ENCODE measurements around the gene FBXO39. TPM values are rescaled to one million over a fixed set of nuclear protein-coding genes. Genes with fewer than 3 reads are reported as not detected.

Gene FBXO39
- total RNA-seq, 2 donors from 2014 or later, result 2.5 to 3.6 TPM

DNA sequence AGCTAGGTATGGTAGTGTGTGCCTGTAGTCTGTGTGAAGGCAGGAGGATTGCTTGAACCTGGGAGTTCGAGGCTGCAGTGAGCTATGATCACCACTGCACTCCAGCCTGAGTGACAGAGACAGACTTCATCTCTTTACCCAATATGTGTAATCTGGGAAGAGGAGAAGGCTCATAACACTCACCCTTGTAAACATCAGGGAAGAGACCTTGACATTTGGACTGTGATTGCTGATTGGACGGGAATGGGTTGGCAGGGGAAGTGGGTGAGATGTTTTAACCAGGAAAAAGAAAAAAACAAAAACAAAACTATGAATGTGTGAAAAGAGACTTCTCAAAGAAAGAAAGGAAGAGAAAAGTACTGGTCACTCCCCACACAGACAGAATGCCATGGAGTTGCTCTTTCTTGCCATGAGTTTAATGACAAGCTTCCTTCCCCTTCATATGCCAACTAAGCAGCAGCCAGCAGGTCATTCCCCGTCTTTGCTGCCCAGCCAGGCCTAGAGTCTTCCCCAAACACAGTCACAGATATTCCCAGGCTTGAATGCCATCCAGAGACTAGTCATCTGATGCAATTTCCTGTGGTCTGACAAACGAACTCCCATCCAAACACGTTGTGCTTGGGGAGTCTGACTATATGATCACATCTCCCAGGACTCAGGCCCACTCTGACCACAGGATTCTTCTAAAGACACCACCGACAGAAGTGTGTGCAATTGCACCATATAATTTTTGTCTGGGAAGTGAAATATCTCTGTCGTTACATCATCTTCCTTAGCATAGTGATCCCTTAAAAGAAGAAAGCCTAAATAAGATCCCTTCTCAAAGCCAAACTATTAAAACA is 23.7 kb upstream of the FBXO39 start:
- no peak for TF ChIP-seq POLR2AphosphoS5 (IDR thresholded peaks at IDR 0.05)
- TF ChIP-seq, protein P1, sequence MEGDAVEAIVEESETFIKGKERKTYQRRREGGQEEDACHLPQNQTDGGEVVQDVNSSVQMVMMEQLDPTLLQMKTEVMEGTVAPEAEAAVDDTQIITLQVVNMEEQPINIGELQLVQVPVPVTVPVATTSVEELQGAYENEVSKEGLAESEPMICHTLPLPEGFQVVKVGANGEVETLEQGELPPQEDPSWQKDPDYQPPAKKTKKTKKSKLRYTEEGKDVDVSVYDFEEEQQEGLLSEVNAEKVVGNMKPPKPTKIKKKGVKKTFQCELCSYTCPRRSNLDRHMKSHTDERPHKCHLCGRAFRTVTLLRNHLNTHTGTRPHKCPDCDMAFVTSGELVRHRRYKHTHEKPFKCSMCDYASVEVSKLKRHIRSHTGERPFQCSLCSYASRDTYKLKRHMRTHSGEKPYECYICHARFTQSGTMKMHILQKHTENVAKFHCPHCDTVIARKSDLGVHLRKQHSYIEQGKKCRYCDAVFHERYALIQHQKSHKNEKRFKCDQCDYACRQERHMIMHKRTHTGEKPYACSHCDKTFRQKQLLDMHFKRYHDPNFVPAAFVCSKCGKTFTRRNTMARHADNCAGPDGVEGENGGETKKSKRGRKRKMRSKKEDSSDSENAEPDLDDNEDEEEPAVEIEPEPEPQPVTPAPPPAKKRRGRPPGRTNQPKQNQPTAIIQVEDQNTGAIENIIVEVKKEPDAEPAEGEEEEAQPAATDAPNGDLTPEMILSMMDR (IDR thresholded peaks at IDR 0.05), result no peak
- TF ChIP-seq POLR2A (IDR thresholded peaks at IDR 0.05), result no peak
- intact Hi-C loops (cut with DNase I), result no loop called here
- no peaks in the 10 kb centered on the region for H3K27me3 ChIP-seq (replicated peaks; ENCODE audit: insufficient read depth)
- no peaks in the 10 kb centered on the region for H3K36me3 ChIP-seq
- no peak overlapping the region for H3K4me3 ChIP-seq
- no peaks in the 10 kb centered on the region for H3K4me1 ChIP-seq (replicated peaks)
- H3K9me3 ChIP-seq, result no peaks in the 10 kb centered on the region
- DNase-seq (ENCODE audit: low spot score), result no peak
- WGBS, result 56% methylated on average over 7 of the region's 7 CpGs
- peak overlapping the region; percentile 21 to 37 for H3K27ac ChIP-seq

DNA sequence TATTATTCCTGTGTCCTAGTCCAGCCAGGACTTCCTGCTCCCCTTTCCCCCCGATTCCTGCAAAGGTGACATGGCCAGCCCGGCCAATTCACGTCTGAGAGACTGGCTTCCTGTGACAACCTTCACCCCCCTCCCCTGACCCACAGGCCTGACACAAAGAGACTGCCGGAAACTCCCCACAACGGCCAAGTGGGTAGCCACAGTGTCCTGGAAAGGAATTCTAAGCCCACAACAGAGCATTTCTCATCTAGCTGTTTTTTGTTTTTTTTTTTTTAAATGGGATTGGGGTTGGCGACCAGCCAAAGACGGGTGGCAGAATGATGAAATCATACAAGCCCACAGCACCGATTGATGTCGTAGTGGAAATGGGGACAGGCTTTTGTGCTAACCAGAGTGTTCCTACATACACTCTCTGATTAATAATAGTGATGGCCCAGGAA is 23.0 kb upstream of the FBXO39 start:
- intact Hi-C loops (cut with DNase I), result no loop called here
- no peak for DNase-seq (ENCODE audit: low spot score)
- no peaks in the 10 kb centered on the region for H3K36me3 ChIP-seq
- H3K9me3 ChIP-seq, result no peaks in the 10 kb centered on the region
- H3K27ac ChIP-seq, result peak overlapping the region; percentile 21 to 37
- no peaks in the 10 kb centered on the region for H3K4me1 ChIP-seq (replicated peaks)
- WGBS, result 14% methylated on average over 9 of the region's 9 CpGs
- H3K4me3 ChIP-seq, result no peak overlapping the region
- TF ChIP-seq POLR2AphosphoS5 (IDR thresholded peaks at IDR 0.05), result peak; percentile 4
- no peak for TF ChIP-seq POLR2A (IDR thresholded peaks at IDR 0.05)
- no peaks in the 10 kb centered on the region for H3K27me3 ChIP-seq (replicated peaks; ENCODE audit: insufficient read depth)

DNA sequence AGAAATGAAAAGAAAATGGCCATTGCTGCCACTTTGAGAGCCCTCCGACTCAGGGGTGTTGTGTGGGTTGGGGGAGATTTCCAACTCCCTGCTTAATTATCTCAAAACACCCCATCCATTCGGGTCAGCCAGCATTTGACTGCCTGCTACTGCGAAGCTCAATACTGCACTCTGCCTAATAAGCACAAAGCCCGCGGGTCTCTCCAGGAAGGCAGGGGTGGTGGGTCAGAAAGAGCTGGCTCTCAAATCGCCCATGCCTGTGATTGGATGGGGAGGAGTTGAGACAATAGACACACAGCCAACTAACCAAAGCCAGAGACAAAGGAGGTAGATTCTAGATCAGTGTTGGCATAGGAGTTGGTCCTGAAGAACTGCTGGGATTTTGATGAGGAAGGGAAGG is 22.5 kb upstream of the FBXO39 start:
- Histone ChIP-seq H3K27me3 (replicated peaks; ENCODE audit: insufficient read depth) (no peaks in the 10 kb centered on the region), H3K4me1 (replicated peaks) (no peaks in the 10 kb centered on the region), H3K9me3 (no peaks in the 10 kb centered on the region), H3K27ac (peak overlapping the region in 1 of 2 donors; percentile 21), H3K4me3 (no peak overlapping the region), H3K36me3 (no peaks in the 10 kb centered on the region)
- intact Hi-C loops (cut with DNase I), result no loop called here
- no peak for DNase-seq (ENCODE audit: low spot score)
- TF ChIP-seq, protein P1 (IDR thresholded peaks at IDR 0.05), result no peak
- TF ChIP-seq POLR2A (IDR thresholded peaks at IDR 0.05) (no peak), POLR2AphosphoS5 (IDR thresholded peaks at IDR 0.05) (no peak)
- WGBS, result 72% methylated on average over 6 of the region's 6 CpGs

DNA sequence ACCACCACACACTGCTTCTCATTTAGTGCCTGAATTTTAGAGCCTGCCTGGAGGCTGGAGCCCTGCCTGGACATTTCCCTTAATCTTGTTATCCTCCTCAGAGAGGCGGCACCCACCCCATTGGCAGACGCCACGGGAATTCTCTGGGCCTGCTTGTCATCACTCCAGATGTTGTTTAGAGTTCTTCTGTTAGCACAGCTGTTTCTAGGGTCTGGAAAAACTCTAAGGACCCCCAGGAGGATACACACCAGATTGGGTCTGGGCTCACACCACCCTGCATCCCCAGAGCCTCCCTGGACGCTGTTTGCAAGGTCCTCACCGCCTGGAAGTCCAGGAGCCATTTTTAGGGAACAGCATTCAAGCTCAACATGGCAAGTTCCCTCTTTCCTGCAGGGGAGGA is 20.7 kb upstream of the FBXO39 start:
- no peak for DNase-seq (ENCODE audit: low spot score)
- TF ChIP-seq POLR2AphosphoS5 (IDR thresholded peaks at IDR 0.05) (no peak), POLR2A (IDR thresholded peaks at IDR 0.05) (no peak)
- TF ChIP-seq, protein P1 (IDR thresholded peaks at IDR 0.05), result no peak
- Histone ChIP-seq H3K27ac (peak overlapping the region; percentile 71 to 76), H3K9me3 (no peaks in the 10 kb centered on the region), H3K36me3 (no peaks in the 10 kb centered on the region), H3K4me3 (peak overlapping the region; percentile 25 to 33), H3K27me3 (replicated peaks; ENCODE audit: insufficient read depth) (no peaks in the 10 kb centered on the region), H3K4me1 (replicated peaks) (no peaks in the 10 kb centered on the region)
- WGBS, result 69% methylated on average over 5 of the region's 5 CpGs
- intact Hi-C loops (cut with DNase I), result no loop called here

DNA sequence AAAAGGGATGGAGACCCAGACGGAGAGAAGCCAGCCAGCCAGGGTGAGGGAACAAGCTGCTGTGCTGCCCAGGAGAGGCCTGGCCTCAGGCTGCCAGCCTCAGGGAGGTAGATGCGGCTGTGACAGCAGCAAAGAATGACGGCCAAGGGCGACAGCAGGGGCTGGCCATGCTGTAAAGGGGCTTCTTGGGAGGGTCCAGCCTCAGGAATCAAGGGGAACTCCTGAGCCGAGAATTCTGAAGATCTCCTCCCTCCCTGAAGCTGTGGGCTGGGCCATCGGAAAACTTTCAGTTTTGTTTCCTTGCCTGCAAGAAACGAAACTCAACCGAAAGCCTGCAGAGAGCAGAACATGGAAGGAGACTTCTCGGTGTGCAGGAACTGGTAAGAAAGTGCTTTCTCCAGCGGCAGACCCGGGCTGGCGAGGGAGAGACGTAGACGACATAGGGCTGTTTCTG is 20.3 kb upstream of the FBXO39 start, which contains the start of gene XAF1:
Gene XAF1, plus strand, starts transcription at position 316 of the 454 bp plus-strand sequence. Its CDS starts 33 bp downstream, at position 349.
- WGBS, result 14% methylated on average over 14 of the region's 14 CpGs
- intact Hi-C loops (cut with DNase I), result no loop called here
- DNase-seq (ENCODE audit: low spot score), result peak; percentile 25
- Histone ChIP-seq H3K4me1 (replicated peaks) (no peaks in the 10 kb centered on the region), H3K27me3 (replicated peaks; ENCODE audit: insufficient read depth) (no peaks in the 10 kb centered on the region), H3K27ac (peak within 1 kb of the TSS; percentile 71 to 76), H3K9me3 (no peaks in the 10 kb centered on the region), H3K4me3 (peak within 1 kb of the TSS; percentile 25 to 33), H3K36me3 (no peaks in the 10 kb centered on the region)
- TF ChIP-seq POLR2AphosphoS5 (IDR thresholded peaks at IDR 0.05), result peak; percentile 52
- no peak for TF ChIP-seq POLR2A (IDR thresholded peaks at IDR 0.05)
- TF ChIP-seq, protein P1 (IDR thresholded peaks at IDR 0.05), result no peak

Data from prostate gland (tissue), 2 donors.